Stimulated activated CD8-positive, alpha-beta memory T cell treated with anti-CD3 and anti-CD28 coated beads, Interleukin-15, amount 100 ng/mL, for 4 hours (primary cell): ENCODE measurements around the gene ILF3.
"Not testable (repeated sequence)": the region's sequence is repeated elsewhere in the genome, so short reads cannot be mapped to it uniquely, and the experiment has no call there.

Experiments
- DNase-seq, 2 donors: peaks; one replicate each; pipeline ENCODE4 v3.0.0-alpha.2; 2020; ENCODE audit warnings: low read depth in 2 of 2

ILF3 gene

GRCh38 chr19:10642473-10643171 is 11.5 kb upstream of the ILF3 start:
- no peak for DNase-seq

DNA sequence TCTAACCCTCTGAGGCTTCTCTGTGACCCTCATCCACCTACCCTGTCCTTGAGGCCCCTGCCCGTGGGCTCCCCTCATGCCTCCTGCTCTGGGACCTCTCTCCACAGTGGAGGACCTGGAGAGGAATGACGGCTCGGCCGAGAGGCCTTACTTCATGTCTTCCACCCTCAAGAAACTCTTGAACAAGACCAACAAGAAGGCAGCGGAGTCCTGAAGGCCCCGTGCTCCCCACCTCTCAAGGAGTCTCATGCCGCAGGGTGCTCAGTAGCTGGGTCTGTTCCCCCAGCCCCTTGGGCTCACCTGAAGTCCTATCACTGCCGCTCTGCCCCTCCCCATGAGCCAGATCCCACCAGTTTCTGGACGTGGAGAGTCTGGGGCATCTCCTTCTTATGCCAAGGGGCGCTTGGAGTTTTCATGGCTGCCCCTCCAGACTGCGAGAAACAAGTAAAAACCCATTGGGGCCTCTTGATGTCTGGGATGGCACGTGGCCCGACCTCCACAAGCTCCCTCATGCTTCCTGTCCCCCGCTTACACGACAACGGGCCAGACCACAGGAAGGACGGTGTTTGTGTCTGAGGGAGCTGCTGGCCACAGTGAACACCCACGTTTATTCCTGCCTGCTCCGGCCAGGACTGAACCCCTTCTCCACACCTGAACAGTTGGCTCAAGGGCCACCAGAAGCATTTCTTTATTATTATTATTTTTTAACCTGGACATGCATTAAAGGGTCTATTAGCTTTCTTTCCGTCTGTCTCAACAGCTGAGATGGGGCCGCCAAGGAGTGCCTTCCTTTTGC is 10.8 kb upstream of the ILF3 start:
- no peak for DNase-seq

GRCh38 chr19:10643968-10644259 is 10.2 kb upstream of the ILF3 start:
- no peak for DNase-seq

- peak; percentile 62 to 69 for DNase-seq
Observed at GRCh38 chr19:10644260-10645007, 9.7 kb upstream of the ILF3 start.

DNA sequence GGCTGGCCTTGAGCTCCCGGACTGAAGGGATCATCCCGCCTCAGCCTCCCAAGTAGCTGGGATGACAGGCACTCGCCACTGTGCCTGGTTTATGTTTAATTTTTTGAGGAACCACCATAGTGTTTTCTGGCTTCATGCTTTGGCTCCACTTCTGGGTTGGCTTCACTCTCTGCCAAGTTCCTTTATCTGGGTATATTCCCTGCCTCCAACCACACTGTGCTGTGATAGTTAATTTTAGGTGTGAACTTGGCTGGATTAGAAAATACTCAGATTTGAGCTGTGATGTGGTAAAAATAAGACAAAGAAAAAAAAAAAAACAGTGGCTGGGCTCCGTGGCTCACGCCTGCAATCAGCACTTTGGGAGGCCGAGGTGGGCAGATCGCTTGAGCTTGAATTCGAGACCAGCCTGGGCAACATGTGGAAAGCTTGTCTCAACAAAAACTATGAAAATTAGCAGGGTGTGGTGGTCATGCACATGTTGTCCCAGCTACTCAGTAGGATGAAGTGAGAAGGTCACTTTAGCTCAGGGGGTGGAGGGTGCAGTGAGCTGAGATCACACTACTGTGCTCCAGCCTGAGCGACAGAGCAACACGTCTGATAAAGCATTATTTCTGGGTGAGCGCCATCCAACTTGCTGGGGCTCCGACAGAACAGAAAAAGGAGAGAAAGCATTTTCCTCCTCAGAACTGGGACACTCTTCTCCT is 7.5 kb upstream of the ILF3 start:
- DNase-seq, result no peak

DNA sequence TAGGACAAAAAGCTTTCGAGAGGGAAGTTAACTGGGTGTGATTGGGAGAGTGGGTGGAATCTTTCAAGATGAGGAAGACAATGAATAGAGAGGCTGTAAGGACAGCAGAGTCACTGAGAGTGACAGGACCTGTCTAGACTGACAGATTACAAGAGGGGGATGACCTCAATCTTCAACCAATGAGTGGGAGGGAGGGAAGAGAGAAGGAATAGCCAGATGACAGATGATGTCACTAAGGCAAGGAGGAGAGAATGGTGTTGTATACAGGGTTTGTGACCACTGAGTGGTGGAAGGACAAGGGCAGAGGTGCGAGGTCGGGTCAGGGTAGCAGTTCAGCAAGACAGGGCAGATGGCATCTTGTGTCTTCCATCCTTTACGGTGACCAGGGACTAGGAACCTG is 5.8 kb upstream of the ILF3 start:
- DNase-seq, result no peak

GRCh38 chr19:10651851-10652250 is 2.3 kb upstream of the ILF3 start:
- DNase-seq, result no peak

DNA sequence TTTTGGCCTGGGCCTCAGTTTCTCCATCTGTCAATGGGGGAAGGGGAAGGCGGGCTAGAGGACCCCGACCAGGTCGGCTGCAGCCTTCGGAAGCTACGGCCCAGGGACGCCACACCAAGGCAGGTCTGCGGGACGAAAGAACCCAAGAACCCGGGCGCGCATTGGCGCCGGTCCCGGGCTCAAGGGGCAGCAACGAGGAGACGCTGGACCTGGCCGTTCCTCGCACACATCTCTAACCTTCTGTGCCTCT is 739 bp upstream of the ILF3 start:
- no peak for DNase-seq

GRCh38 chr19:10654610-10655456 is 687 bp downstream of the ILF3 start:
- DNase-seq, result peak in 1 of 2 donors; percentile 47

GRCh38 chr19:10655457-10656312 is 1.5 kb downstream of the ILF3 start:
- DNase-seq, result no peak

GRCh38 chr19:10660346-10660745 is 6.2 kb downstream of the ILF3 start:
- no peak for DNase-seq

GRCh38 chr19:10661946-10662345 is 7.8 kb downstream of the ILF3 start:
- no peak for DNase-seq

GRCh38 chr19:10662384-10663251 is 8.5 kb downstream of the ILF3 start:
- no peak for DNase-seq

GRCh38 chr19:10663252-10663563 is 9.1 kb downstream of the ILF3 start:
- not testable (repeated sequence) for DNase-seq

GRCh38 chr19:10667867-10668266 is 13.7 kb downstream of the ILF3 start:
- no peak for DNase-seq

GRCh38 chr19:10669246-10669645 is 15.1 kb downstream of the ILF3 start:
- no peak for DNase-seq

DNA sequence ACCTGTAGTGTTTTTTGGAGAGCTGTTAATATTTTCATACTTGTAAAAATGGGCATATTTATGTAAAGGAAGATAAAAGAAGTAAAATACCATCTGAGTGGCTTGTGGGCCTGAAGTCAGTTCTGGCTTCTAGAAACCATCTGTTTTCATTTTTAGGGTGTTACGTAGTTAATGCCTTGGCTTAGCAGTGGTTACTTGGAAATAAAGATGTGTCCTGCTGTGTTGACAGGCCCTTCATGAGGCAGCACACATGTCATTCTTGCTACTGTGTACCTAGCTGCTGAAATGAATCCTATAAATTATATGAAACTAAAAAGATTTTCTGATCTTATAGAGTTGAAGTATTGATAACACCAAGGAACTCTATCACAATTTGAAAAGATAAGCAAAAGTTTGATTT is 16.0 kb downstream of the ILF3 start:
- no peak for DNase-seq

DNA sequence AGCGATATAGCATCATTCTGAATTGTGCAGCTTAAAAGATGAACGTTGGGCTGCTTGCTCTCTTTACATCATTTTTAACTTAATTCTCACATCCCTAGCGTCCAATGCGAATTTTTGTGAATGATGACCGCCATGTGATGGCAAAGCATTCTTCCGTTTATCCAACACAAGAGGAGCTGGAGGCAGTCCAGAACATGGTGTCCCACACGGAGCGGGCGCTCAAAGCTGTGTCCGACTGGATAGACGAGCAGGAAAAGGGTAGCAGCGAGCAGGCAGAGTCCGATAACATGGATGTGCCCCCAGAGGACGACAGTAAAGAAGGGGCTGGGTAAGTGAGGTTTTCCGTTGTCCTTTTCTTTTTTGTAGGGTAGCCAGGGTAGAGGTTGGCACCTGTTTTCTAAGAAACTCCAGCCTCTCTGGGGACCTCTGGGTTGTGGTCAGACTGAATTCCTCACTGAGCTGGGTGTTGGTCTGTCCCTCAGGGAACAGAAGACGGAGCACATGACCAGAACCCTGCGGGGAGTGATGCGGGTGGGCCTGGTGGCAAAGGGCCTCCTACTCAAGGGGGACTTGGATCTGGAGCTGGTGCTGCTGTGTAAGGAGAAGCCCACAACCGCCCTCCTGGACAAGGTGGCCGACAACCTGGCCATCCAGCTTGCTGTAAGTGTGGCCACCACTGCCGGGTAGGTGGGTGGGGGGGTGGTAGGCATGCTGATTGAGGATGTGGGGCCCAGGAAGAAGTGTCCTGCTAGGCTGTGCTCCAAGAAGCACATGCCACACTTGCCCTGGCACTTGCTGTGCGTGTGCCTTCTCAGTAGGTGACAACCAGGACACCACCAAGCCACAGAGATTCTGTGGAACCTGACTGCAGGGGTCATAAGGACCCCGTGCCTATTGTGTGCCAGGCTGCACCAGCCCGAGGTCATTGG is 17.0 kb downstream of the ILF3 start:
- no peak for DNase-seq

DNA sequence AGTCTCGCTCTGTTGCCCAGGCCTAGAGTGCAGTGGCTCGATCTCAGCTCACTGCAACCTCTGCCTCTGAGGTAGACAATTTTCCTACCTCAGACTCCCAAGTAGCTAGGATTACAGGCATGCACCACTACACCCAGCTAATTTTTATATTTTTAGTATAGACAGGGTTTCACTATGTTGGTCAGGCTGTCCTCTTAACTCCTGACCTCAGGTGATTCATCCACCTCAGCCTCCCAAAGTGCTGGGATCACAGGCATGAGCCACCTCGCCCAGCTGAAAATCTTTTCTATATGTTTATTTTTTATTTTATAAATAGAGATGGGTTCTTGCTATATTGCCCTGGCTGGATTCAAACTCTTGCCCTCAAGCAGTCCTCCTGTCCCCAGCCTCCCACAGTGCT is 17.8 kb downstream of the ILF3 start:
- DNase-seq, result not testable (repeated sequence)
